Hypothalamus (tissue), 51 donors: Measurements from ENCODE around the gene P2RX6.
"Not testable (repeated sequence)": the region's sequence is repeated elsewhere in the genome, so short reads cannot be mapped to it uniquely, and the experiment has no call there.

ENCODE experiments used
- DNase-seq, 51 donors: peaks; one replicate each; lab custom pipeline; 2025; lab: John Stamatoyannopoulos, UW

The P2RX6 gene

DNA sequence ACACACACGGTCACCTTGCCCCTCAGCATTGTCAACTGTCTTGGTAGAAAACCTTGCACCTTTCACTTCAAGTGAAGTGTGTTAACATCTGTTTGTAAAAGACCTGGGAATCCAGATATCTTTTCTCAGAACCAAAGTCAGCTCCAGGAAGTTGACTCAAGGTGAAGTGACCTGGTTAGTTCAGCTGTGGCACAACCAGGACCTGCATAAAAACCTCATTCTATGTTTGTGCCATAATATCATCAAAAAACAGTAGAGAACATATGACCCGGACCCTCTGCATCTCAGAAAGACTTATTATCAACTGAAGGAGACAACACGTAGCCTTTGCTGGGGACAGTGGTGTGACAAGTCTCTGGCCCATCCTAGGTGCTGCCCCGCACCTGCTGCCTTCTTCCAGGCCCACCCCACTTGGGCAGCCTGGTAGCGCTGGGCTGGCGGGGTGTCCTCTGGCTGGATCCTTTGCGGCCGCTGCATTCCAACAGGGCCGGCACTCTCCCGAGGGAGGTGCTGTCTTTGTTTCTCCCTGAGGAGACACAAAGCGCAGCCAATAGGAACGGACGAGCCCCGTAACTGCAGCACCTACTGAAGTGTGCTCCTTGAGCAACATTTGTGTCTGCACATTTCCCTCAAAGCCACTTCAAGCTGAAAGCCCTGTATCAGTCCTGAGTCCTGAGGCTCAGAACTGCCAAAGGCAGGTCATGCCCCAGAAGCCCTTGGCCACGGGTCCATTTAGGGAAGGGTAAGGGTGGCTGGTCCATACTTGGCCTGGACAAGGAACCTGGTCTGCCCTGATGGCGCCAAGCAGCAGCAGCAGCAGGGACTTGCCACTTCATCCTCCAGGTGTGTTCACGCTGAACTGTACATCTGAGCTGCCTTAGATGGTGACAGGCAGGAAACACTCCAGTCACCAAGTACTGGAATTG, 56.0 kb downstream of the P2RX6 start:
- no peak for DNase-seq

- DNase-seq = not testable (repeated sequence)
These were observed 56.8 kb downstream of the P2RX6 start for GRCh38 chr22:21071796-21072195.

DNA sequence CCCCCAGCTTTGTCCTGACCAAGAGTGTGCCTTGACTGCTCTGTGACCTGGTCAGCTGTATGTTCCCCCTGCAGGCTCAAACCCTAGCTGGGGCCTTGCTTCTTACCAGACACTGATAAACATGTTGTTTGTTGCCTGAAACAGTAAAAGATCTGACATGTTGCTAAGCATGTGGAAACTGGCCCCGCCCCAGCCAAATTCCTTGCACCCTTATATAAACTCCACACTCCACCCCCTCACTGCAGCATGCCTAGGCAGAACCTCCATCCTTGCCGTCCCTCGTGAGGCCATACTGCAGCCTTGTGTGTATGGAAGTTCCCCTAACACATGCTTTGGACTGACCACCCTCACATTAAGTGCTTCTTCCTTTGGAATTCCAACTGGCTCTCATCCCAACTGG, 58.1 kb downstream of the P2RX6 start:
- DNase-seq = no peak

DNA sequence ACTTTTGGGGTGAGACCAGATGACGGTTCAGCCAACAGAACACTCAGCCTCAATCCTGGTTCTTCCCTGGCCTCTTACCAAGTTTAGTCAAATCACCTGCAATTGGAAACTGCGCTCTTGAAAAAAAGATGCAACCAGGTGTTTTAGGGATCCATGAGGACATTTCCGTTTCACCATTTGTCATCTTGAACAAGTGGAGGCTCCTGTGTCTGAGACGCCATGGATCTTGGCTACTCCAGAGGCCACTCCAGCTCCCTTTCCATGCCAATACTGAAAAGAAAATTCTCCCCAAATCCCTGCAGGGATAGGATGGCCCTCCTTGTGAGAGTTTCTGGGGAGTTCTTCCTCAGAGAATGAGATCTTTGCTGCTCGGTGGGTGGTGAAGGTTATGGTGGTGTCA, 58.5 kb downstream of the P2RX6 start:
- DNase-seq = no peak

- no peak for DNase-seq
These were observed 59.2 kb downstream of the P2RX6 start for GRCh38 chr22:21074102-21074715.

DNA sequence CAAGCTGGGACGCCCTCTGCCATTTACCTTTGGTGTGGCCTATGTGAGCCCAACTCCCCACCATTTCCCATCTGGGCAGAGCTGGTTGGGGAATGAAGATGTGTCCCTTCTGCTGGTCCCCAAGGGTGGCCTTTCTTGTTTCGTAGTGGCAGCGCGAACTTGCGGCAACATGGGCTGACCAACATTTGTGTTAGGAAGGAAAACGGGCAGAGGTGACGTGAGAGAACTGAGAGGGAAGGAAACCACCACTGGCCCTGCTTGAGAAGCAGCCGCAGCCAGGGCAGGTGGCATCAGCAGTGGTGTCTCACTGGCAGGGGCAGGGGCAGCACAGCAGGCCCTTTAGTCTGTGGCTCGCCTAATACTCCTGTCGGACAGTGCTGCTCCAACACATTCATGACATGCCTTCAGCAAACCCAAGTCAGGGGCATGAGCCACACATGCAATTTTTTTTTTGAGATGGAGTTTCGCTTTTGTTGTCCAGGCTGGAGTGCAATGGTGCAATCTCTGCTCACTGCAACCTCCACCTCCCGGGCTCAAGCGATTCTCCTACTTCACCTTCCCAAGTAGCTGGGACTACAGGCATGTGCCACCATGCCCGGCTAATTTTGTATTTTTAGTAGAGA, 60.7 kb downstream of the P2RX6 start:
- DNase-seq = no peak

DNA sequence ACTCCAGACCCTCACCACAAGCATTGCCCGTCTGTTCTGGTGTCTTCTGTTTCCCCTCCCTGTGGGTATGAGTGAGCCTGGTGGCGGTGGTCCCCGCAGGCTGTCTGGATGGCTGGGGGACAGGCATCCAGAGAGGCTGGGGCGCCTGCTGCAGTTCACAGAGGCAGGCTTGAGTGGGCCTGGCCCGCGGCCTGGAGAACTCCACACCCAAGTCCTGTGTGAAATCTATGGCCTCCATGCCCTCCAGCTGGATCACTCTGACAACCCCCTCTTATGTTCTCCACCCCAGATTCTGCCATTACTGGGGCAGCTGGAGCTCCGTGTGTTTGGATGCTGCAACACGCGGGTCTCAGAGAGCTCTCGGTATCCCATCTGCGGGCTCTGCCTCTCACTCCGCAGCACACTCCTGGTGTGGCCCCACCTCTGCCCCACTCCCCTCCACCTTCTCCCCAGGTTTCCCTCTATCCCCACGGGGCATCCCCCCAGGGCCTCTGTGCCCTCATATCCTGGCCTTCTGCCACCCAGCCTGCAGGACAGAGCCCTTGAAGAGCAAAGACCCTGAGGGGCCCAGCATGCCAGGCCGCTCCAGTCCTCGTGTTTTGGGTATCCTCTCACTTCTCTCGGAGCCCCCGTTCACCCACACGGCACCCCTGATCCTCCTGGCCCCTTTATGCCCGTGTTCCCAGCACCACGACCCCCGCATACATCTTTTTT, 62.1 kb downstream of the P2RX6 start:
- no peak for DNase-seq
